ENCODE measurements around the gene PKP4. TPM values are rescaled to one million over a fixed set of nuclear protein-coding genes. Genes with fewer than 3 reads are reported as not detected.

PKP4 gene
- total RNA-seq, 2 donors from 2014 or later = 43.7 to 67.3 TPM

GRCh38 chr2:158716921-158717320 lies 260.2 kb downstream of the PKP4 start:
- Histone ChIP-seq H3K36me3 (no peaks in the 10 kb centered on the region), H3K27me3 (no peaks in the 10 kb centered on the region), H3K4me1 (no peaks in the 10 kb centered on the region), H3K9me3 (no peaks in the 10 kb centered on the region), H3K9ac (ENCODE audit: low read depth in 2 of 2, low read length in 2 of 2) (no peak overlapping the region), H3K27ac (no peak overlapping the region), H3K4me3 (no peak overlapping the region)
- TF ChIP-seq CTCF (IDR thresholded peaks at IDR 0.05) = no peak
- intact Hi-C loops (cut with DNase I) = no loop called here
- no peak for DNase-seq

GRCh38 chr2:158717366-158718195 lies 260.8 kb downstream of the PKP4 start:
- Histone ChIP-seq H3K4me3 (no peak overlapping the region), H3K27me3 (no peaks in the 10 kb centered on the region), H3K27ac (no peak overlapping the region), H3K36me3 (no peaks in the 10 kb centered on the region), H3K9me3 (no peaks in the 10 kb centered on the region), H3K4me1 (no peaks in the 10 kb centered on the region), H3K9ac (ENCODE audit: low read depth in 2 of 2, low read length in 2 of 2) (no peak overlapping the region)
- DNase-seq = no peak
- intact Hi-C loops (cut with DNase I) = no loop called here
- no peak for TF ChIP-seq CTCF (IDR thresholded peaks at IDR 0.05)

- Histone ChIP-seq H3K27me3 (no peaks in the 10 kb centered on the region), H3K4me3 (no peak overlapping the region), H3K9ac (ENCODE audit: low read depth in 2 of 2, low read length in 2 of 2) (no peak overlapping the region), H3K36me3 (no peaks in the 10 kb centered on the region), H3K27ac (no peak overlapping the region), H3K9me3 (no peaks in the 10 kb centered on the region), H3K4me1 (no peaks in the 10 kb centered on the region)
- intact Hi-C loops (cut with DNase I) = no loop called here
- DNase-seq = no peak
- no peak for TF ChIP-seq CTCF (IDR thresholded peaks at IDR 0.05)
These were observed 261.4 kb downstream of the PKP4 start for GRCh38 chr2:158718196-158718585.

- Histone ChIP-seq H3K27ac (no peak overlapping the region), H3K9me3 (no peaks in the 10 kb centered on the region), H3K9ac (ENCODE audit: low read depth in 2 of 2, low read length in 2 of 2) (no peak overlapping the region), H3K27me3 (no peaks in the 10 kb centered on the region), H3K36me3 (no peaks in the 10 kb centered on the region), H3K4me1 (no peaks in the 10 kb centered on the region), H3K4me3 (no peak overlapping the region)
- TF ChIP-seq CTCF (IDR thresholded peaks at IDR 0.05) = no peak
- no peak for DNase-seq
- intact Hi-C loops (cut with DNase I) = no loop called here
These were observed 262.1 kb downstream of the PKP4 start for GRCh38 chr2:158718851-158719250.

- Histone ChIP-seq H3K36me3 (no peaks in the 10 kb centered on the region), H3K9me3 (no peaks in the 10 kb centered on the region), H3K9ac (ENCODE audit: low read depth in 2 of 2, low read length in 2 of 2) (no peak overlapping the region), H3K4me1 (no peaks in the 10 kb centered on the region), H3K4me3 (no peak overlapping the region), H3K27me3 (no peaks in the 10 kb centered on the region), H3K27ac (no peak overlapping the region)
- intact Hi-C loops (cut with DNase I) = no loop called here
- no peak for TF ChIP-seq CTCF (IDR thresholded peaks at IDR 0.05)
- no peak for DNase-seq
These were observed 262.7 kb downstream of the PKP4 start for GRCh38 chr2:158719403-158719802.

Data from colonic mucosa (tissue), 4 donors.